ENCODE data around the gene OR51V1.

Gene OR51V1

GRCh38 chr11:5237420-5237819 lies 36.9 kb upstream of the OR51V1 start:
- Mint-ChIP-seq H3K4me1 (ENCODE audit: low read depth) (peaks cover 5% of the 10 kb centered on the region), H3K4me3 (no peak overlapping the region), H3K9me3 (no peaks in the 10 kb centered on the region), H3K27me3 (ENCODE audit: low read depth) (peaks cover 4% of the 10 kb centered on the region), H3K36me3 (ENCODE audit: low read depth) (no peaks in the 10 kb centered on the region), H3K27ac (no peak overlapping the region)

- Mint-ChIP-seq H3K27ac (no peak overlapping the region), H3K27me3 (ENCODE audit: low read depth) (peaks cover 4% of the 10 kb centered on the region), H3K36me3 (ENCODE audit: low read depth) (no peaks in the 10 kb centered on the region), H3K9me3 (no peaks in the 10 kb centered on the region), H3K4me3 (no peak overlapping the region), H3K4me1 (ENCODE audit: low read depth) (peaks cover 5% of the 10 kb centered on the region)
These were observed 35.0 kb upstream of the OR51V1 start for GRCh38 chr11:5235364-5236095.

GRCh38 chr11:5234381-5234834 lies 33.9 kb upstream of the OR51V1 start, which contains the start of gene HBD:
Gene HBD (minus strand): TSS chr11:5234483. CDS start chr11:5234433, 50 bp downstream.
- Mint-ChIP-seq H3K4me1 (ENCODE audit: low read depth) (peaks cover 5% of the 10 kb centered on the region), H3K27ac (no peak within 1 kb of the TSS), H3K4me3 (no peak within 1 kb of the TSS), H3K9me3 (no peaks in the 10 kb centered on the region), H3K27me3 (ENCODE audit: low read depth) (peaks cover 4% of the 10 kb centered on the region), H3K36me3 (ENCODE audit: low read depth) (no peaks in the 10 kb centered on the region)

- no peak overlapping the region for H3K4me3 Mint-ChIP-seq
- H3K9me3 Mint-ChIP-seq = no peaks in the 10 kb centered on the region
- H3K27ac Mint-ChIP-seq = no peak overlapping the region
- H3K4me1 Mint-ChIP-seq (ENCODE audit: low read depth) = peaks cover 5% of the 10 kb centered on the region
- H3K36me3 Mint-ChIP-seq (ENCODE audit: low read depth) = no peaks in the 10 kb centered on the region
- H3K27me3 Mint-ChIP-seq (ENCODE audit: low read depth) = peaks cover 4% of the 10 kb centered on the region
These were observed 32.8 kb upstream of the OR51V1 start for GRCh38 chr11:5233307-5233706.

- no peaks in the 10 kb centered on the region for H3K36me3 Mint-ChIP-seq (ENCODE audit: low read depth)
- no peak overlapping the region for H3K4me3 Mint-ChIP-seq
- H3K9me3 Mint-ChIP-seq = no peaks in the 10 kb centered on the region
- H3K27me3 Mint-ChIP-seq (ENCODE audit: low read depth) = peaks cover 4% of the 10 kb centered on the region
- peaks cover 5% of the 10 kb centered on the region for H3K4me1 Mint-ChIP-seq (ENCODE audit: low read depth)
- H3K27ac Mint-ChIP-seq = no peak overlapping the region
These were observed 32.3 kb upstream of the OR51V1 start for GRCh38 chr11:5232821-5233220.

- no peak overlapping the region for H3K27ac Mint-ChIP-seq
- H3K27me3 Mint-ChIP-seq (ENCODE audit: low read depth) = peaks cover 4% of the 10 kb centered on the region
- no peaks in the 10 kb centered on the region for H3K36me3 Mint-ChIP-seq (ENCODE audit: low read depth)
- no peaks in the 10 kb centered on the region for H3K9me3 Mint-ChIP-seq
- no peak overlapping the region for H3K4me3 Mint-ChIP-seq
- H3K4me1 Mint-ChIP-seq (ENCODE audit: low read depth) = peaks cover 5% of the 10 kb centered on the region
These were observed 31.7 kb upstream of the OR51V1 start for GRCh38 chr11:5232176-5232575.

- H3K27me3 Mint-ChIP-seq (ENCODE audit: low read depth) = peaks cover 4% of the 10 kb centered on the region
- no peak overlapping the region for H3K4me3 Mint-ChIP-seq
- H3K4me1 Mint-ChIP-seq (ENCODE audit: low read depth) = peaks cover 5% of the 10 kb centered on the region
- H3K9me3 Mint-ChIP-seq = no peaks in the 10 kb centered on the region
- H3K36me3 Mint-ChIP-seq (ENCODE audit: low read depth) = no peaks in the 10 kb centered on the region
- H3K27ac Mint-ChIP-seq = no peak overlapping the region
These were observed 30.6 kb upstream of the OR51V1 start for GRCh38 chr11:5231111-5231510.

- Mint-ChIP-seq H3K36me3 (ENCODE audit: low read depth) (no peaks in the 10 kb centered on the region), H3K4me3 (no peak overlapping the region), H3K9me3 (no peaks in the 10 kb centered on the region), H3K27me3 (ENCODE audit: low read depth) (peaks cover 4% of the 10 kb centered on the region), H3K4me1 (ENCODE audit: low read depth) (peaks cover 5% of the 10 kb centered on the region), H3K27ac (no peak overlapping the region)
These were observed 29.8 kb upstream of the OR51V1 start for GRCh38 chr11:5230266-5230665.

GRCh38 chr11:5229796-5230195 lies 29.3 kb upstream of the OR51V1 start:
- H3K36me3 Mint-ChIP-seq (ENCODE audit: low read depth) = no peaks in the 10 kb centered on the region
- H3K4me3 Mint-ChIP-seq = no peak overlapping the region
- H3K9me3 Mint-ChIP-seq = no peaks in the 10 kb centered on the region
- peaks cover 5% of the 10 kb centered on the region for H3K4me1 Mint-ChIP-seq (ENCODE audit: low read depth)
- peaks cover 4% of the 10 kb centered on the region for H3K27me3 Mint-ChIP-seq (ENCODE audit: low read depth)
- H3K27ac Mint-ChIP-seq = no peak overlapping the region

GRCh38 chr11:5229356-5229755 lies 28.9 kb upstream of the OR51V1 start:
- Mint-ChIP-seq H3K4me1 (ENCODE audit: low read depth) (peaks cover 2% of the 10 kb centered on the region), H3K36me3 (ENCODE audit: low read depth) (no peaks in the 10 kb centered on the region), H3K4me3 (no peak overlapping the region), H3K27ac (no peak overlapping the region), H3K27me3 (ENCODE audit: low read depth) (peaks cover 3% of the 10 kb centered on the region), H3K9me3 (no peaks in the 10 kb centered on the region)

GRCh38 chr11:5228124-5228523 lies 27.6 kb upstream of the OR51V1 start:
- no peak overlapping the region for H3K4me3 Mint-ChIP-seq
- H3K27me3 Mint-ChIP-seq (ENCODE audit: low read depth) = no peaks in the 10 kb centered on the region
- no peak overlapping the region for H3K27ac Mint-ChIP-seq
- H3K36me3 Mint-ChIP-seq (ENCODE audit: low read depth) = no peaks in the 10 kb centered on the region
- H3K4me1 Mint-ChIP-seq (ENCODE audit: low read depth) = no peaks in the 10 kb centered on the region
- no peaks in the 10 kb centered on the region for H3K9me3 Mint-ChIP-seq

- H3K27me3 Mint-ChIP-seq (ENCODE audit: low read depth) = no peaks in the 10 kb centered on the region
- H3K9me3 Mint-ChIP-seq = no peaks in the 10 kb centered on the region
- H3K4me3 Mint-ChIP-seq = no peak overlapping the region
- H3K4me1 Mint-ChIP-seq (ENCODE audit: low read depth) = no peaks in the 10 kb centered on the region
- H3K27ac Mint-ChIP-seq = no peak overlapping the region
- no peaks in the 10 kb centered on the region for H3K36me3 Mint-ChIP-seq (ENCODE audit: low read depth)
These were observed 27.2 kb upstream of the OR51V1 start for GRCh38 chr11:5227681-5228080.

- Mint-ChIP-seq H3K9me3 (no peaks in the 10 kb centered on the region), H3K4me1 (ENCODE audit: low read depth) (no peaks in the 10 kb centered on the region), H3K27me3 (ENCODE audit: low read depth) (no peaks in the 10 kb centered on the region), H3K36me3 (ENCODE audit: low read depth) (no peaks in the 10 kb centered on the region), H3K27ac (no peak within 1 kb of the TSS), H3K4me3 (no peak within 1 kb of the TSS)
These were observed 26.3 kb upstream of the OR51V1 start, which contains the start of gene HBB for GRCh38 chr11:5226732-5227310. Gene HBB (minus strand): TSS chr11:5227071. CDS start chr11:5227021, 50 bp downstream.

GRCh38 chr11:5225480-5225871 lies 25.0 kb upstream of the OR51V1 start:
- Mint-ChIP-seq H3K4me3 (no peak overlapping the region), H3K9me3 (no peaks in the 10 kb centered on the region), H3K27ac (no peak overlapping the region), H3K36me3 (ENCODE audit: low read depth) (no peaks in the 10 kb centered on the region), H3K4me1 (ENCODE audit: low read depth) (no peaks in the 10 kb centered on the region), H3K27me3 (ENCODE audit: low read depth) (no peaks in the 10 kb centered on the region)

Data from T-helper 1 cell treated with Interleukin-12 subunit alpha and Interleukin-12 subunit beta and Interleukin-4 antibody, amounts not matched to agents 30 μg/mL and 1 μg/mL, for 36 hours (primary cell).